HFF-Myc (cell line): Measurements from ENCODE around the gene TMEM91.
"Not testable (repeated sequence)": the region's sequence is repeated elsewhere in the genome, so short reads cannot be mapped to it uniquely, and the experiment has no call there.

ENCODE experiments used
- DNase-seq: peaks from one replicate; pipeline ENCODE4 v3.0.0-alpha.2; 2011; ENCODE audit warnings: low read depth; ENCODE audit errors: extremely low read depth
- H3K4me3 ChIP-seq: replicated peaks from 2 replicates; pipeline ENCODE4 v1.5.1; 2011; ENCODE audit warnings: low read depth, mild to moderate bottlenecking, control low read depth, low read length
- CTCF ChIP-seq: IDR thresholded peaks from 2 replicates; pipeline ENCODE4 v1.5.1; 2012; ENCODE audit warnings: mild to moderate bottlenecking, low read depth, low read length, control low read depth; ENCODE audit errors: missing control alignments

Gene TMEM91

GRCh38 chr19:41341669-41342490 is 34.5 kb upstream of the TMEM91 start:
- TF ChIP-seq CTCF: no peak
- H3K4me3 ChIP-seq: no peak overlapping the region
- no peak for DNase-seq

GRCh38 chr19:41344162-41344561 is 32.2 kb upstream of the TMEM91 start:
- no peak for TF ChIP-seq CTCF
- no peak for DNase-seq
- no peak overlapping the region for H3K4me3 ChIP-seq

- DNase-seq, H3K4me3 ChIP-seq: not testable (repeated sequence)
These were observed 29.4 kb upstream of the TMEM91 start for GRCh38 chr19:41346916-41347315.

- no peak for DNase-seq
- peak overlapping the region; percentile 89 for H3K4me3 ChIP-seq
- no peak for TF ChIP-seq CTCF
These were observed 25.5 kb upstream of the TMEM91 start for GRCh38 chr19:41350735-41351338.

- peak overlapping the region; percentile 89 for H3K4me3 ChIP-seq
- TF ChIP-seq CTCF: no peak
- no peak for DNase-seq
These were observed 24.7 kb upstream of the TMEM91 start for GRCh38 chr19:41351339-41352245.

- peak overlapping the region; percentile 89 for H3K4me3 ChIP-seq
- DNase-seq: no peak
- no peak for TF ChIP-seq CTCF
These were observed 24.1 kb upstream of the TMEM91 start for GRCh38 chr19:41352279-41352608.
